ENCODE measurements around the gene AREL1.
"Not testable (repeated sequence)": the region's sequence is repeated elsewhere in the genome, so short reads cannot be mapped to it uniquely, and the experiment has no call there.

The AREL1 gene, protein sequence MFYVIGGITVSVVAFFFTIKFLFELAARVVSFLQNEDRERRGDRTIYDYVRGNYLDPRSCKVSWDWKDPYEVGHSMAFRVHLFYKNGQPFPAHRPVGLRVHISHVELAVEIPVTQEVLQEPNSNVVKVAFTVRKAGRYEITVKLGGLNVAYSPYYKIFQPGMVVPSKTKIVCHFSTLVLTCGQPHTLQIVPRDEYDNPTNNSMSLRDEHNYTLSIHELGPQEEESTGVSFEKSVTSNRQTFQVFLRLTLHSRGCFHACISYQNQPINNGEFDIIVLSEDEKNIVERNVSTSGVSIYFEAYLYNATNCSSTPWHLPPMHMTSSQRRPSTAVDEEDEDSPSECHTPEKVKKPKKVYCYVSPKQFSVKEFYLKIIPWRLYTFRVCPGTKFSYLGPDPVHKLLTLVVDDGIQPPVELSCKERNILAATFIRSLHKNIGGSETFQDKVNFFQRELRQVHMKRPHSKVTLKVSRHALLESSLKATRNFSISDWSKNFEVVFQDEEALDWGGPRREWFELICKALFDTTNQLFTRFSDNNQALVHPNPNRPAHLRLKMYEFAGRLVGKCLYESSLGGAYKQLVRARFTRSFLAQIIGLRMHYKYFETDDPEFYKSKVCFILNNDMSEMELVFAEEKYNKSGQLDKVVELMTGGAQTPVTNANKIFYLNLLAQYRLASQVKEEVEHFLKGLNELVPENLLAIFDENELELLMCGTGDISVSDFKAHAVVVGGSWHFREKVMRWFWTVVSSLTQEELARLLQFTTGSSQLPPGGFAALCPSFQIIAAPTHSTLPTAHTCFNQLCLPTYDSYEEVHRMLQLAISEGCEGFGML

GRCh38 chr14:74712499-74713394 is at the start of gene AREL1, which contains the start of gene FCF1:
Gene AREL1, minus strand, starts transcription at chr14:74713080. Its CDS starts 27,465 bp downstream, at chr14:74685615.
Gene FCF1, plus strand, starts transcription at chr14:74713144. Its CDS starts 54 bp downstream, at chr14:74713198.
- in situ Hi-C loops (cut with HindIII; ENCODE audit: low sequenced_read_pairs): no loop called here

DNA sequence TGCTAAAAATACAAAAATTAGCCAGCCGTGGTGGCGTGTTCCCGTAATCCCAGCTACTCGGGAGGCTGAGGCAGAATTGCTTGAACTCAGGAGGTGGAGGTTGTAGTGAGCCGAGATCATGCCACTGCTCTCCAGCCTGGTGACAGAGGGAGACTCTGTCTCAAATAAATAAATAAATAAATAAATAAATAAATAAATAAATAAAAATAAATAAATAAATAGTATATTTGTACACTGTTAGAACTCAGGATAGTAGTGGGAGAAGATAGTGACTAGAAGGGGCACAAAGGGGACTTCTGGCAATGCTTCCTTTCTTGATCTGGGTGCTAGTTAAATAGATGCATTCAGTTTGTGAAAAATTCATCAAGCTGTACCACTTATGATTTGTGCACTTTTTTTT is 45.6 kb upstream of the AREL1 start:
- in situ Hi-C loops (cut with HindIII; ENCODE audit: low sequenced_read_pairs): not testable (repeated sequence)

GRCh38 chr14:74756326-74756725 is 43.4 kb upstream of the AREL1 start:
- in situ Hi-C loops (cut with HindIII; ENCODE audit: low sequenced_read_pairs): no loop called here

GRCh38 chr14:74754899-74755298 is 42.0 kb upstream of the AREL1 start:
- in situ Hi-C loops (cut with HindIII; ENCODE audit: low sequenced_read_pairs): no loop called here

DNA sequence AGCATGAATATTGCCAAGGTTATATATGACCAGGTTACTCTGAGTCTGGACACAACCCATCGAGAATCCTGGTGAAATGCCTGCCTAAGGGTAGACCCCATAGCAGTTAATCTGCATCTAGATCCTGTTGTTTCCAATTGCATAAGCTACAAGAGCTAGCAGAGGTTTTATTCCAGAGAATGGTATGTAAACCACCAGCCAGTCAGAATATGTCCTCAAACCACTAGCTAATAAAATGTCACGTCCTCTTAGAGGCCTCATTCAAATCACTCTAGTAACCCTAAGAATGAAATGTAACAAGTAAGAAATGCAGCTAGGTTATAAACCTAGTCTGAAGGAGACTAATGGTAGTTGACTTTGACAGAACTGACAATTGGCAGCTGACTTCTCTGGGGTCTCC is 41.3 kb upstream of the AREL1 start:
- in situ Hi-C loops (cut with HindIII; ENCODE audit: low sequenced_read_pairs): no loop called here

DNA sequence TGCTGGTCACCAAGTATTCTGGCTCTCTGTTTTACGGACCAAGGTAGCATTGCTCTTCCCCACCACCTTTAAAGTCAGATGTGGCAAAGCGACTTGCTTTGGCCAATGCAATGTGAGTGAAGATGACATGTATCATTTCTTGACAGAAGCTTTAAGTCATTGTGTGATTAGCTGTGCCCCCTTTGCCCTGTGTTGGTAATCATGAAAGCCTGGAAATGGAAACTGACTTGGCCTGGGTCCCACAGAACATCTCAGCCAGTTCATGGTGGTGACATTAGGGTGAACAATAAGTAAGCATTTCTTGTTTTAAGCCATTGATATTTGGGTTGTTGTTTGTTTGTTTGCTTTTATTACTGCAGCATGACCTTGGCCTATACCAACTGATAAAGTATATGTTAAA is 34.4 kb upstream of the AREL1 start:
- in situ Hi-C loops (cut with HindIII; ENCODE audit: low sequenced_read_pairs): no loop called here

DNA sequence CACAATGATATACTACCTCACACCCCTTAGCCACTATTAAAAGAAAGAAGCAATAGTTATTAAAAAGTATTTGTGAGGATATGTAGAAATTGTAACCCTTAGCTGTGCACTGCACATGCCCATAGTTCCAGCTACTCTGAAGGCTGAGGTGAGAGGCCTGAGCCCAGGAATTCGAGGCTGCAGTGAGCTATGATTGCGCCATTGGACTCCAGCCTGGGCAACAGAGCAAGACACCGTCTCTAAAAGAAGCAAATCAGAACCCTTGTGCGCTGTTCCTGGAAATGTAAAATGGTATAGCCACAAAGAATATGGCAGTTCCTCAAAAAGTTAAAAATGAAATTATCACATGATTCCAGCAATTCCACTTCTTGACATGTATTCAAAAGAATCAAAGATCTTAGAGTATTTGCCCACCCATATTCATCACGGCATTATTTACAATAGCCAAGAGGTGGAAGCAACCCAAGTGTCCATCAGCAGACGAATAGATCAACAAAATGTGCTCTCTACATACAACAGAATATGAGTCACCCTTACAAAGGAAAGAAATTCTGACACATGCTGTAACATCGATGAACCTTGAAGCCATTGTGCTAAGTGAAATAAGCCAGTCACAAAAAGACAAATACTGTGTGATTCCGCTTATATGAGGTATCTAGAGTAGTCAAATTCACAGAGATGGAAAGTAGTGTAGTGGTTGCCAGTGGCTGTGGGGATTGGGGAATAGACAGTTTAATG is 26.6 kb upstream of the AREL1 start:
- in situ Hi-C loops (cut with HindIII; ENCODE audit: low sequenced_read_pairs): no loop called here

- in situ Hi-C loops (cut with HindIII; ENCODE audit: low sequenced_read_pairs): no loop called here
Observed at GRCh38 chr14:74737753-74738325, 25.0 kb upstream of the AREL1 start.

- in situ Hi-C loops (cut with HindIII; ENCODE audit: low sequenced_read_pairs): no loop called here
Observed at GRCh38 chr14:74735125-74735524, 22.2 kb upstream of the AREL1 start.

GRCh38 chr14:74733221-74733620 is 20.3 kb upstream of the AREL1 start:
- in situ Hi-C loops (cut with HindIII; ENCODE audit: low sequenced_read_pairs): no loop called here

DNA sequence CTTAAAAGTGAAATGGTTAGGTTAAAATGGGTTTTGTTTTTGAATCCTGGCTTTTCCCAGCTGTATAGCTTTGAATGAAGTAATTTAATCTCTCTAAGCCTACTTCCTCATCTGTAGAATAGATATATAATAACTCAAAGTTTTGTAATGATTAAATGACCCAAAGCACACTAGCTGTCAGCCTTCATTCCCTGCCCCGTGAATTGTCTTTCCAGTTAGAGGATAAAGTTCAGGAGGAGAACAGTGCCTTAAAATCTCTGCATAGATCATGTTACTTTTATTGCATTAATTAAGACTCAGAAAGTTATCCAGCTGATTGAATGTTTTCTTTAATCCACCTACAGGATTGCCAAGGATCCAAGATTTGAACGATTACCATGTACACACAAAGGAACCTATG is 19.5 kb upstream of the AREL1 start:
- in situ Hi-C loops (cut with HindIII; ENCODE audit: low sequenced_read_pairs): no loop called here

GRCh38 chr14:74723134-74723533 is 10.3 kb upstream of the AREL1 start:
- in situ Hi-C loops (cut with HindIII; ENCODE audit: low sequenced_read_pairs): no loop called here

- in situ Hi-C loops (cut with HindIII; ENCODE audit: low sequenced_read_pairs): no loop called here
Observed at GRCh38 chr14:74720526-74720925, 7.6 kb upstream of the AREL1 start.

- in situ Hi-C loops (cut with HindIII; ENCODE audit: low sequenced_read_pairs): no loop called here
Observed at GRCh38 chr14:74713395-74713735, 485 bp upstream of the AREL1 start.

GRCh38 chr14:74711651-74712050 is 1.2 kb downstream of the AREL1 start:
- in situ Hi-C loops (cut with HindIII; ENCODE audit: low sequenced_read_pairs): no loop called here

GRCh38 chr14:74710480-74710879 is 2.4 kb downstream of the AREL1 start:
- in situ Hi-C loops (cut with HindIII; ENCODE audit: low sequenced_read_pairs): no loop called here

- in situ Hi-C loops (cut with HindIII; ENCODE audit: low sequenced_read_pairs): no loop called here
Observed at GRCh38 chr14:74705613-74706500, 7.0 kb downstream of the AREL1 start.

GRCh38 chr14:74704656-74705055 is 8.2 kb downstream of the AREL1 start:
- in situ Hi-C loops (cut with HindIII; ENCODE audit: low sequenced_read_pairs): no loop called here

- in situ Hi-C loops (cut with HindIII; ENCODE audit: low sequenced_read_pairs): no loop called here
Observed at GRCh38 chr14:74703043-74703442, 9.8 kb downstream of the AREL1 start.

All from DLD1 (cell line).